DMS79 treated with DMSO at 0.1 percent for 48 hours (cell line): ENCODE data around the gene NPAS3.

Source experiments
- DNase-seq: peaks from one replicate; lab custom pipeline; 2025; lab: John Stamatoyannopoulos, UW

Gene NPAS3

DNA sequence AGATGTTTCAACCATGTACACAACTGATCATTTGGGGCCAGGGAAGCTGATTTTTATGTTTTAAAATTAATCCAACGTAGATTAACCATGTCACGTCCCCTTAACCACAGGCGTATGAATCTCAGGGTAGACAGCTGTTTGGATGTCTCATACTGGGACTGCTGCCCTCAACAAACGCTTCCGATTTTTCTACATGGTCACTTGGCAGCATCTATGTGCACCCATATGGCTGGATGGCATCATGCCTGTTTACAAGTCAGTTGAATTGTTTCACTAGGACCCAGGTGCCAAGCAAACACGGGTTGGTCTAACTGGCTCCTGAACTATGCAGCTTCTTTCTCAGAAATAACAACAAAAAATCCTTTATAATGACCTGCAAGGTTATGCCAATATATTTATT, 393.8 kb downstream of the NPAS3 start:
- DNase-seq, result no peak

DNA sequence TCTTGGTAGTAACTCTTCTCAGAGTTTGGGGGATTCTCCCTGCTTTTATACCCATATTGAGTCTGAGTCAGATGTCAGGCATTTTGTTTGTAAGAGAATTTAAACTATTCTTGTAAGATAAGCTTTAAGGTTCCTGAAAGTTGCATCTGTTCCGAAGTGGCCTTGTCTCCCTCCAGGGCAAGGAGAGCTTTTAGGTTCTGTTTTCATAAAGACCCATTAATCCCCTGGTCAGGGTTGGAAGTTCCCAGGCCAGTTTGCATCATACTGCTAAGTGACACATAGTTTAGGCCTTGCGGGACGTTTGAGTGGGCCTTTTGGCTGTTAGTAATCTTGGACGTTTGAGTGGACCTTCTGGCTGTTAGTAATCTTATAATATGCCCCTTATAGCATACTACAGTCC, 396.7 kb downstream of the NPAS3 start:
- DNase-seq, result no peak

DNA sequence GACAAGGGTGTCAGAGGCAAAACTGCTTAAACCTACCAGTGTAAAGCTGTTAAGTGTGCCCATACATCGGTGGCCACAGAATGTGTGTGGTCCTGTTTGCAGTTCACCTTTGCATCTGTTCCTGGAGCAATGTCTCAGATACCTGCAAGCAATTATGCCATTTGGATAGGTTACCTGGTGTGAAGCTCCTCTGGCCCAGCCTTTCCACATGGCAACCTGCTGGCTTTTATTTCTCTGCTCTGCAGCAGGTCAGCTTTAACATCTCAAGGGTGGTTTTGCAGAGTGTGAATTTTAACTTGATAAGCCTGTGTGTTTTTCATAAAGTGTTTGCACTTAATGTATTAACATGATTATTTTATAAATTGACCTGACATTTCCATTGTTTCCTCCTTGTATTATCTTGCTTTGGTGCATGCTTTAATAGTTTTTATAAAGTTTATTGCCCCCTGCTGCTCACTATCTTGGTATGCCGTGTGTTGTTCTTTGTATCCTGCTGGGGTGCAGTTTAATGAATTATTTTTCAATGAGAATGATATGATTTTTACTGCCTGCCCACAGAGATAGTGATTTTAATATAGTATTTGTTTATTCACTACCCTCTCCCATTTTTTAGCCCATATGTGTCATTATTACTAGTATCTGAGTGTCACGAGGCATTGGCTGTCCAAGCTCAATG, 403.8 kb downstream of the NPAS3 start:
- DNase-seq, result no peak

DNA sequence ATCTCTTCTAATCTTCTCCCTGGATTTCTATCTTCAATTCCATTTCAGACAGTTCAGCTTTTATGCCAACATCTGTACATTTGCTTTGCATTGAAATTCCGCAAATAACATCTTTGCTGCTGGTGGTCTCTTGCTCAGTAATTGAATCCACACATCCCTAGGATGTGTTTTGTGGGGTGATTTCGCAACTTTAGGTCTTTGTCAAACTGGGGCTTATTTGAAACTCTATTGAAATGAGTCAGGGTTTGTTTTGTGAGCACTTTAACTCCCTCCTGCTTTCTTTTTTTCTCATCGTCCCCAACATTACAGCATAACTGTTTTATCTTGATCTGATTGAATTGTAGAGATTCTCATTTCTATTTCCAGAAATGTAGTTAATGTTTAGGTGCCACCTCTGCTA, 404.3 kb downstream of the NPAS3 start:
- DNase-seq, result no peak

DNA sequence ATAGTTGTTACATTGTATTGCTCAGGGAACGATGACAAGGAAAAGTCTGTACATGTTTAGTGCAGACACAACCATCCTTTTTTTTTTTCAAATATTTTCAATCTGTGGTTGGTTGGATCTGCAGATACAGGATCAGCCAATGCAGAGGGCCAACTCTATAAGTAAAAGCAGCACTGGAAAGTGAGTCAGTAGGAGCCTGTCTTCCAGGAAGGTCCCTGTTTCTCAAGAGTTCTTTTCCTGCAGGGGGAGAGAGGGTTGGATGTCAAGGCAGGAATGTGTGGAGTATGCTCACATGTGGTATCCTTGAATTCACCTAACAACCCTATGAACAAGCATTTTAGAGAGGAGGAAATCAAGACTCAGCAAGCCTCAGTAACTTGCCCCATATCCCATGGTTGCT, 409.1 kb downstream of the NPAS3 start:
- no peak for DNase-seq

DNA sequence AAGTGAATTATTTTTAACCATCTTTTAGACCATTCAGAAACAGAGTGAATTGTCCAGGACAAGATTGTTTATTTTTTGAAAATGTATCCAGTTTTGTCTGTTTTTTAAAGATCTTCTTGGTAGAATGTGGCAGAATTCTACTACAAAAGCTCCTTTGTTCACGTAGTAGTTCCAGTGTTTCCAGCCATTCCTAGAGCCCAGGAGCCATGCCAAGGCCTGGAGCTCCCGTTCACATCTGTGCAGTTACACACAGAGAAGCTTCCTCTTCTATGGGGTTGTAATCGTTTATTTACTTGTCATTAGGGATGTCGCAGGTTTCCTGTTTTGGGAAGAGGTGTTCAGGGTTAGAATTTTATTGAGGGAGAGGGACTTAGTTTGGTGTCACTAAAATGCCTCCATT, 409.8 kb downstream of the NPAS3 start:
- DNase-seq, result no peak

DNA sequence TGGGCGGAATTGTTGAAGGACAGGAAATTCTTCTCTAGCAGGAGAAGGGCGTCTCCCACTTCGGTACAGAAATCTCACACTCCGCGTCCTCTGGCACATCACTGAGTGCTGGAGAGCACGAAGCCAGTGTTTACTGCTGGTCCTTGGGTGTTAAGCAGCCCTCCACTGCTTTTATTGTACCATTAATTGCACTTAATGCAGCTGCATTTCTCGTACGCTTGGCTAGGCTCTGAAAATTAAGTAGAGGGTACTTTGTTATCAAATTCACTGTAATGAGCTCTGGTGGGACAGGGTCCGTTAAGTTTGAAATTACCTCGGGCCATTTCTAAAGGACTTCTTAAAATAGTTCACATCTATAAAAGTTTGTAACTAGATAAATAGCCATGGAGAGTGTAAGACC, 411.2 kb downstream of the NPAS3 start:
- DNase-seq, result no peak

DNA sequence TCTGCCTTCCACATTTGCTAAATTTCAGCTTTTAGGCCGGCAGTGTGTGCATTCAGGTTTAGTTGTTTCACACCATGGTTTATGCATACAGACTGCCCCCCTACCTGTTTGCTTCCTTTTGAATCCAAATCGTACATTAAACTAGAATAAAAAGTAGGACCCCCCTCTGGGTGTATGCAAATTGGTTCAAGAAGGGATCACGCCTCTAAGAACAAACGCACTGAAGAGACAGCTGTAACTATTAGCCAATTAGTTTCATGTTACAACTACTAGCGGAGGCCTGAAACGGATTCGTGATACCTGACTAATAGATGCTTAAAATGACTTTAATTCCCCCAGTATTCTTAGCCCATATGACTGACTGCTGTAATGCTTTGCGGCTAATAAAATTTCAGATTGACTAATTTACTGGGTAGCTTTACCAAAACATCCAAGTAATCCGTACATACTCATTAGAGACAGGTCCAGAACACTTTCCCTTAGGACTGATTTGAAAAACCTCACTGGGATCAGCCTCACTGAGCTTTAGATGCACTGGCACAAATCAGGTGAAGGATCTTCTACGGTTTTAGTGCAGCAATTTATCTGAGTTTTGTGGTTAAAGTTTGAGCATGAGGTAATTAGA, 411.8 kb downstream of the NPAS3 start:
- DNase-seq, result no peak

DNA sequence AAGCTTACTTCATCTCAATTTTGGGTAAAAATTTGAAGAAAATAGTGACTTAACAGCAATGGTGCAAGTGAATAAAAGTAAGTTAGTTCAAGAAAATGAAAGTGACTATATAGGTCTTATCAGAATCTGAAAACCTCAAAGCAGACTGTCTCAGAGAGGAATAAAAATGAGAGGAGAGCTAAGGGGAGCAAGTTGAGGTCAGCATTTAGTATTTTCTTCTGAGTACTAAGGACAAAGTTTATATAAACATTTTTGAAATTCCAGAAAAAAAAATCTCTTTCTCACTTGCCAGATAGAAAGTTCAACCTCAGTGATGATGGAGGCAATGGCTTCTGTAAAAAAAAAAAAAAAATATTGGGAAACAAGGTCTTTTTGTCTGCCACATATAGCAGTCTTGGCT, 414.1 kb downstream of the NPAS3 start:
- DNase-seq, result no peak

DNA sequence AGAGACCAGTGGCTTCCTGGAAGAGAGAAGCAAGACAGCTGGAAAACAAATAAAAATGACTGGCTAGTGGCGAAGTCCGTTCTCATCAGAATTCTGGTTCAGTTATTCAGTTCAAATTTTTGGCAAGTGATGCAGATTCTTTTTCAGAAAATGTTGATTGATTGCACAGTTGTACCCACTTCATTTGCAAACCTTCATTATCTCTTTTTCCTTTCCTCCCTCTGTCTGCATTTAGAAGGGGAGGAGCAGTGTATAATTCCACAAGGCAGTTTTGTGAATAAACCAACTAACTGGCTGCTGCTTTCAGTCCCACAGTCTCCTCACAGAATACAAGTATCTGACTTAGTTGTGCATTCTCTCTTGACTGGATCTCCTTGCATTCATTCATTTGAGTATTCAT, 417.5 kb downstream of the NPAS3 start:
- no peak for DNase-seq

DNA sequence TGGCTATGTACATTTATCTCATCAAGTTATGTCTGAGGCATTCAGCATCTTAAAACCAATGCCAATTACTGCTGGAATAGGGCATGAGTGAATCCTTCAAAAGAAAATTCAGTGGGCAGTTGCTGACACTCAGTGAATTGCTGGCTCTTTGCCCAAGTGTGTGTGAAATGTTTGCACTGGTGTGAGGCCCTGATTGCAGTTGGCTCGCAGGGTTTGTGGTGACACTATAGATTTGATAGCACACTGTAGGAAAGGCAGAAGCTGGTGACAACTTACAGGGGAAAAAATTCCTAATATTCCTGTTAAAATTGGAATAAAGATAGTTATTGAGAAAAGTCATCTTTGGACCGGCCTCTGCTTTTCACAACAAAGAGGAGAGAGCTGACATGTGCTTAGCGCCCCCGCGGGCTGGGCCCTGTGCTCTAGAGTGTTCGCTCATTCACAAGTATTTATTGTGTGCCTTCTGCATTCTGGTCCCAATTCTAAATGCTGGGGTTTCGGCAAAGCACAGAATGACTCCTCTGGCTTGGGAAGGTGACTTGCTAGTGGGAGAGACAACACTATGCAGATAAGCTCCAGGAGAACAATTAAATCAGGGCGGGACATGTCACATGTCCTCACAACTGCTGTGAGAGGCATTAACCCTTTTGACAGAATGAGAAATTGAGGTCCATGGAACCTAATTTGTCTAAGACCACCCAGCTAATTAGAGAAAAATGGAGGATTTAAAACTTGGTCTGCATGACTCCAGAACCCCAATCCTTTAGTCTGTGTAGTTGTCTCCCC, 418.7 kb downstream of the NPAS3 start:
- DNase-seq, result no peak

DNA sequence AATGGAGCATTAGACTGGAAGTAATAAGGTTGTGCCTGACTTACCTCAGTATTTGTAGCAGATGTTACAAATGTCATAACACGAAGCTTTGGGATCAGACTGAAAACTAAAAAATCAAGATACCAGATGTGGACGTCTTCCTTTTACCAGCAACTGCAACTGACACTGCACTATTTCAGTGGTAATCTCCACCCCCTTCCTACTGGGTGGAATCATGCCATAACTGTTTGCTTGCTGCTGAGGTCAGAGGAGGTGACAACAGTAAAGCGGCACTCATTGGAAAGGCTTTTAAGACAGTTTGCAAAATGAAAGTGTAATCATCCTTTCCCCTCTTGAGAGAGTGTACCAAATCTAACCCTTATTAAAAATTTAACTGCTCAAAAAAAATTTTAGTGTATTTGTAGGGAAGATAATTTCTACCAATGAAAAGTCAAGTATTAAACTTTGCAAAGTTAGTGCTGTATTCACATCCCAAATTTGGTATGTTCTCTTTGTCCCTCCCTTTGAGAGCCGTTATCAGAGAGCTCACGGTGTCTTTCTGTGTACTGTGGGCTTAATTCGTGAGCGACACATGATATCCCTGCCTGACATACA, 420.7 kb downstream of the NPAS3 start:
- DNase-seq, result no peak

DNA sequence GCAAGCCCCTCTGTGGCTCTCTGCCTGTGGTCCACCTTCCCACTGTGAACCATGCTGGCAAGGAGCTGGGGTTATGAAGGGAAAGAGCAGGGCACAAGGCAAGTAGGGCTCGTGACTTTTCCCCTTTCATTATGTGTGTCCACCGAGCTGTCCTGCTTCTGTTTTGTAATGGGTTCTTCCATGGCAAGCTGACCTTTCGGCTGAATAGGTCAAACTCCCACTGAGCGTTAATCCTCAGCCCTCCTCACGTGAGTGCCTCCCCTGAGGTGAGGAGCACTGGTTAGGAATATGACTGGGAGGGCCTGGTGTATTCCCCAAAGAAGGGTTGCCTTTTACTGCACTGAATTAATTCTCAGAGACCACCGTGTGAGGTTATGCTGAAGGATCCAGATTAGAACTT, 424.3 kb downstream of the NPAS3 start:
- no peak for DNase-seq

DNA sequence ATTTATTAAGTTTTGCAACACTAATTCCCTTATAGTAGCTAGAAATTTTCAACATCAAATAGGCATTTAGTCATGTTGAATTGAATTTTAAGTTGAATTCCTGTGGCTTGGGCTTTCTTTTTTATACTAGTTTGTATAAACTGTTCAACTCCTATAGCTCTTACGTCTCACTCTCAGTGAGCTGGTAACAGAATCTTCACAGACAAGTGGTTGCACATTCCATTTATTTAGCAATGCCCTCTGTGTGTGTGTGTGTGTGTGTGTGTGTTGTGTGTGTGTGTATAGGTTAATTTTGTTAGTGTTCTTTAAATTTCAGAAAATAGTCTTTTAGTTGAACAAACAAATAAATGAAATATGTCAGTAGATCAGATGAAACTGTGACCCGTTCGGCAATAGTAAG, 425.0 kb downstream of the NPAS3 start:
- no peak for DNase-seq

DNA sequence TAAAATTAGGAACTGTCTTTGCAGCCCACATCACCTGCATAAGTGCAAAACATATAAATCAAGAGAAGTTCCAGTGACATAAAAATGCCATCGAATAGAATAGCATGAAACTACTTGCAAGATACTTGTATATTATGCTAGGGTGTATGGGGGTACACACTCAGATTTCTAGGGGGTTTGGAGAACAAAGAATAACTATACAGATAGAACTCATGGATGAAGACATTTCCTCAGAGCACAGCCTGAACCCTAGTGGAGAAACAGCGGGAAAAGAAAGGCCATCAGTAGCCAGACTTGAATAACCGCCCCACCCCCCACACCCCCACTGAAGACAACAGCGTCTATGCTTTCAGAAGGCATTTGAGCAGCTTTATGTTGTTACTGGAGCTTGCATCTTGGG, 425.8 kb downstream of the NPAS3 start:
- no peak for DNase-seq

DNA sequence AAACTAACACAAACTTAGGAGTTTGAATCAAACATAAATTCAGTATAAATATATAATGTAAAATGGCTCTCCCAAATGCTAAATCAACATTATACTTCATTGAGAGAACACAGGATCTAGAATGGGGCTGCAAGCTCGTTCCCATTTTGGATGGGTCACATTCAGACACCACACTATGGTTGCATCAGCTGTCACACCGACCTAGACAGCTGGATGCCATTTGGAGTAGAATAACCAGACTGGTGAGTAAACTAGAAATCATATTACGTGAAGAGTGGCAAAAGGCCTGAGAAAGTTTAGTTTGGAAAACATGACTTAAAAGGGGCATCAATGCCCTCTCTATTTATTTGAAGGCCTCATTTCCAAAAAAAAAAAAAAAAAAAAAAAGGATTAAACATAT, 430.4 kb downstream of the NPAS3 start:
- DNase-seq, result no peak

DNA sequence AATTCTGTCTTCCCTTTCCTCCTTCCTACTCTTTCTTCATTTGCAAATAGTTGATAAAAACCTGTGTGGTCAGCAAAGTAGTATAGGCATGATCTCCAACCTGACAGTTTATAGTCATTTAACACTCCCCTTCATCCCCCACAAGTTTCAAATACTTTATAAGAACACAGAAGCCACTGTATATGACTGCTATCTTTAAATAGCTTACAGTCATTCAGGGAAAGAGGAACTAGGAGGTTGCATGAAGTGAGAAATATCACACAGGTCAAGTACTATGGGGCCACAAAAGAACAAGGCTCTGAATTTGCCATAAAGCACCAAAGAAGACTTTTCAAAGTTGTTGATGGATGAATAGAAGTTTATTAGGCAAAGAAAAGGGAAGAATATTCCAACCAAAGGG, 431.3 kb downstream of the NPAS3 start:
- DNase-seq, result no peak

DNA sequence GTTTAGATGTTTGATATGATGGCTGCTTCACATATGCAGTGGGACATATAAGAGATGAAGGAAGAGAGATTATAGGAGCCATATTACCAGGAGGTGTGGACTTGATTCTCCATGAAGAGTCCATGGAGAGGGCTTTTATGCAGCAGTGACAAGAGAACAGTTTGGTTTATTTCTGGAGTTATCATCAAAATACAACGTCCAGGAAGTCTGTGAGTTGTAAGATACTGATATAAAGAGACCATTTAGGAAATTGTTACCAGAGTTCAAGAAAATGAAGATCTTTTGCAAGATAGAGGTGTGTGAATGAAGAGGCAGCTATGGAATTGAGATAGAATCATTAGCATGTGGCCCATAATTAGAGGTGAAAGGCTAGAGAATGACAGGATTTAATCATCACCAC, 431.7 kb downstream of the NPAS3 start:
- no peak for DNase-seq

DNA sequence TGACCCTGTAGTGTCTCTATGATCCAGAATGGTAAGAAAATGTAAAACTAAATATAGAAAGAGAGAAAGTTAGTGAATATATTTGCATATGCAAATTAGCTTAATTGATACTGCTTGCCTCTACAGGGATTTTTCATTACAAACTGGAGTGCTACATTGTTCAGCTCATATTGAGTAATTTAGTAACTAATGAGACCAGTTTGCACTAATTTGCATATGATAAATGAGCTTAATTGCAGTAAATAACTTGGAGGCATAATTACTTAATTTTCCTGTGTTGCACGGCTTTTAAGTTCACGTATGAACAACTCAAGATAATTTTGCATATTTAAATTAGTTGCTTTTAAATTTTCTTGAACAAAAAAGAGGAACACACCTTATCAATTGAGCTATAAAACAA, 436.5 kb downstream of the NPAS3 start:
- no peak for DNase-seq

DNA sequence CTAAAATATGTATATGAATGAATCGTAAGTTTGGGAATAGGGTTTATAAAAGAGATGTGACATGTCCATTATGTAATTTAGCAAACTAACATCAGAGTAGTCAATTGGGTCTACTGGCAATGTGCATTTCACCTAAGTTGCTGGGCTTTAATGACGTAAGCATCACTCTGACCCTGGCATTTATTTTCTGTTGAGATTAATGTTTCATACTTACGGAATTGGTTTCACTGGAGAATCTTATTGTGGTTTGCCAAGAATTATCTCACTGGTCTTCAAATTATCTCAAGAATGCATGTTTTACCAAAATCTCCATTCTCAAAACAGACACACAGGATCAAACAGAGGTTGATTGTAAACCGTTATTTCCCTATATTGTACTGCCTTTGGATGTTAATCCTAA, 437.1 kb downstream of the NPAS3 start:
- DNase-seq, result no peak

DNA sequence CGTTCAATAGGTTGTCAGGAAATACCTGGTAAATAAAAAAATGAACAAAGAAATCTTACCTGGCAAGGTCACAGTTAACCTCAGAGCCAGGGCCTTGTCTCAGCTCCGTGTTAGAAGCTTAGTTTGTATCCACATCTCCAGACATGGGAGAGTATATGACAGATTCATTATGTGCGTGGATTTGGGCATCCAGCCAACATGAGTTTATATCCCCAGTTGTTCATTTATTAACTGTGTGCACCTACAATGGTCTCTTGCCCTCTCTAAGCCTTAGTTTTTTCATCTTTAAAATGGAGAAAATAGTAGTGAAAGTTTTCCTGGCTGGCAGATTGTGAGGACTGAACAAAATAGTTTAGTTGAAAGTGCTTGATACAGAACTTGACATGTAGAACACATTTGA, 437.8 kb downstream of the NPAS3 start:
- DNase-seq, result no peak

DNA sequence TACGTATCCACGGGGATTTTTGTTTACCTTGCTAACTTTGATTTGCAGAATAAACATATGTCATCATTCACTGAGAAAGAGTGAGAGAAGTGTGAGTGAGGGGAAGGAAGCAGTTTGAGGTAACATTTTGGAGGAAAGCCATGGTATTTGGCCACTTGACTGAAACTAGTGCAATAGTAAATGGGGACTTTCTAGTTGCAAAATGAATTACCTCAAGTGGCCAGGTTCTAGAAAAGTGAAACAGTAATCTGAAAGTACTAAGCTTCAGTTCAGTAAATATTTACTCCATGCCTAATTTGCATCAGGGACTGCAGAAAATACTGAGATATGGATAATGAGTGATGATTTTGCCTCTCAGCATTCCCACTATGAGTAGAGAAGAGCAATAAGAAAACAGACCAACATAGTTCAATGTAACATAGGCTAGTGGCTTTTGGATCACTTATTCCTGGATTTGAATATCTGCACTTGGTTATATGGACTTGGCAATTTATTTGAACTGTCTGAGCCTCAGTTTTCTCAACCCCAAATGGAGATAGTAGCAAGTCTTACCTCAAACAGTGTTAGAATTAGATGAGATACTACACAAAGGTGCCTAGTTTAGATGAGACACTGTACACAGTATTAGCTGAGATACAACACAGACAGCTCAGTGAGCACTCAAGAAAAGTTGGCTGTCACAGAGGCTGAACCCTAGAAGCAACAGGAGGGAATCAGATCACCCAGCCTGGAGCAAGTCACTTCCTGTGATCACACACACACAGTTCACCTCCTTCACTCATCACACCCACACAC, 439.1 kb downstream of the NPAS3 start:
- no peak for DNase-seq
